ENCODE data around the gene DNASE2B. TPM values are rescaled to one million over a fixed set of nuclear protein-coding genes. Genes with fewer than 3 reads are reported as not detected.

The DNASE2B gene
- polyA plus RNA-seq, 3 donors, result not detected

DNA sequence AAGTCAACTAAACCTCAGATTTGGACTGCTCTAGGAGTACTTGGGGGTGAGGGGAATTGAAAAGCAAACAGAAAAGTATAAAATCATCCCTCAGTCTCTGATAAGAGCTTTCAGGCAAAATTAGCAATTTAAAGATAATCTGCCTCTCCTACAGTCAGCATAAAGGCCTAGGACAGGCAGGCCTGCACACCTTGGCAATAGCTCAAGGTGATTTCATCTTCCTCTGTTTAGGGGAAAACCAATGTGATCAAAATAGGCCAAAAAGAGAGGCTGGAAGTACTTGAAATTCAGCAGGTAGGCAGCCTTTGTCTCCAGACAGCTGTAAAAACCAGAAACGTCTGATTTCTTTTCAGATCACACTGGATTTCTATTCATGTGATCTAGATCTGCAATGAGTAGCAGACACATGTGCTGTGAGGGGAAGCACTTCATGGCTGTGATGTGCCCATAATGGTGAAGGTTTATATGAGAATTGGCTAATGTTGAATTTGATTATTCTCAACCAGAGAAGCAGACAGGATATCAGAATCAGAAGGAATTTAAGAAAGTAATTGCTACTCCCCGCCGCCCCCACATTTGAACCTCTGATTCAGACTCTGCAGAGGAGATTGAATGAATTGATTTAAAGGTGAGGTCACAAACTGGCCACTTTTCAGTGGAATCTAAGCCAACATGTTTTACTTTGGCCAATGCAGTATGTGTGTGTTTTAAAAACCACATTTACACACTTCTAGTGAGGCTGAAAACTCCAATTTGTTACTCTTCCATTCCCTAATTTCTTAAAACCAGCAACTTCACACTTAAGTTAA is 45.8 kb upstream of the DNASE2B start:
- Mint-ChIP-seq H3K4me3 (no peak overlapping the region), H3K9me3 (peaks cover 0 to 3% (median 2%) of the 10 kb centered on the region in 7 donors), H3K27me3 (ENCODE audit: low read depth in 3 of 3) (no peaks in the 10 kb centered on the region), H3K4me1 (no peaks in the 10 kb centered on the region), H3K27ac (no peak overlapping the region), H3K36me3 (no peaks in the 10 kb centered on the region)
- Histone ChIP-seq H3K4me2 (replicated peaks; ENCODE audit: extremely low read depth, low read length, poor library complexity, severe bottlenecking) (no peak overlapping the region), H3K27me3 (ENCODE audit: control insufficient read depth in 2 of 2, insufficient read depth in 2 of 2, low read length in 2 of 2) (no peaks in the 10 kb centered on the region), H2AFZ (ENCODE audit: insufficient read depth, low read depth, low read length, poor library complexity, severe bottlenecking) (no peak overlapping the region), H3K79me2 (ENCODE audit: insufficient read depth, low read length) (no peaks in the 10 kb centered on the region), H4K20me1 (ENCODE audit: insufficient read depth, low read length) (no peaks in the 10 kb centered on the region), H3K9ac (ENCODE audit: insufficient read depth, low read length, poor library complexity, severe bottlenecking) (no peak overlapping the region), H3K4me1 (ENCODE audit: control insufficient read depth in 1 of 2, insufficient read depth in 2 of 2, low read length in 2 of 2) (no peaks in the 10 kb centered on the region), H3K27ac (ENCODE audit: low read depth in 1 of 2, low read length in 2 of 2) (no peak overlapping the region), H3K9me3 (replicated peaks in 1 of 2; ENCODE audit: control insufficient read depth in 1 of 2, insufficient read depth in 1 of 2, low read length in 2 of 2) (no peaks in the 10 kb centered on the region), H3K4me3 (replicated peaks in 1 of 3; ENCODE audit: low read depth in 2 of 3, low read length in 3 of 3) (no peak overlapping the region), H3K36me3 (replicated peaks in 1 of 2; ENCODE audit: control insufficient read depth in 1 of 2, insufficient read depth in 2 of 2, low read length in 2 of 2) (no peaks in the 10 kb centered on the region)
- intact Hi-C loops (cut with micrococcal nuclease), result no loop called here
- 94% methylated on average over 3 of the region's 3 CpGs for WGBS (ENCODE audit: insufficient coverage)
- no peak for DNase-seq
- no peak for TF ChIP-seq CTCF (IDR thresholded peaks at IDR 0.05)

GRCh38 chr1:84353695-84354094 is 44.6 kb upstream of the DNASE2B start:
- H3K36me3 ChIP-seq (replicated peaks in 1 of 2; ENCODE audit: control insufficient read depth in 1 of 2, insufficient read depth in 2 of 2, low read length in 2 of 2), result no peaks in the 10 kb centered on the region
- no peak overlapping the region for H3K4me2 ChIP-seq (replicated peaks; ENCODE audit: extremely low read depth, low read length, poor library complexity, severe bottlenecking)
- H3K4me3 Mint-ChIP-seq, result no peak overlapping the region
- no peaks in the 10 kb centered on the region for H3K27me3 ChIP-seq (ENCODE audit: control insufficient read depth in 2 of 2, insufficient read depth in 2 of 2, low read length in 2 of 2)
- WGBS (ENCODE audit: insufficient coverage), result 100% methylated on average over 3 of the region's 3 CpGs
- H3K4me1 ChIP-seq (ENCODE audit: control insufficient read depth in 1 of 2, insufficient read depth in 2 of 2, low read length in 2 of 2), result no peaks in the 10 kb centered on the region
- no peak overlapping the region for H2AFZ ChIP-seq (ENCODE audit: insufficient read depth, low read depth, low read length, poor library complexity, severe bottlenecking)
- no peaks in the 10 kb centered on the region for H3K9me3 ChIP-seq (replicated peaks in 1 of 2; ENCODE audit: control insufficient read depth in 1 of 2, insufficient read depth in 1 of 2, low read length in 2 of 2)
- no peak overlapping the region for H3K9ac ChIP-seq (ENCODE audit: insufficient read depth, low read length, poor library complexity, severe bottlenecking)
- H4K20me1 ChIP-seq (ENCODE audit: insufficient read depth, low read length), result no peaks in the 10 kb centered on the region
- no peak for DNase-seq
- no peaks in the 10 kb centered on the region for H3K36me3 Mint-ChIP-seq
- H3K4me1 Mint-ChIP-seq, result no peaks in the 10 kb centered on the region
- peak overlapping the region in 1 of 7 donors; percentile 3 for H3K27ac Mint-ChIP-seq
- H3K9me3 Mint-ChIP-seq, result peaks cover 0 to 5% (median 2%) of the 10 kb centered on the region in 7 donors
- no peaks in the 10 kb centered on the region for H3K79me2 ChIP-seq (ENCODE audit: insufficient read depth, low read length)
- no peaks in the 10 kb centered on the region for H3K27me3 Mint-ChIP-seq (ENCODE audit: low read depth in 3 of 3)
- intact Hi-C loops (cut with micrococcal nuclease), result no loop called here
- no peak for TF ChIP-seq CTCF (IDR thresholded peaks at IDR 0.05)
- no peak overlapping the region for H3K27ac ChIP-seq (ENCODE audit: low read depth in 1 of 2, low read length in 2 of 2)
- H3K4me3 ChIP-seq (replicated peaks in 1 of 3; ENCODE audit: low read depth in 2 of 3, low read length in 3 of 3), result no peak overlapping the region
